Measurements from ENCODE around the gene NFATC1. TPM values are rescaled to one million over a fixed set of nuclear protein-coding genes. Genes with fewer than 3 reads are reported as not detected.
"Not testable (repeated sequence)": the region's sequence is repeated elsewhere in the genome, so short reads cannot be mapped to it uniquely, and the experiment has no call there.

NFATC1 gene
- total RNA-seq, 1 donor from 2014 or later = 40.2 TPM

GRCh38 chr18:79503406-79503805 is 107.7 kb downstream of the NFATC1 start:
- intact Hi-C loops (cut with micrococcal nuclease) = no loop called here

- intact Hi-C loops (cut with micrococcal nuclease) = no loop called here
Observed at GRCh38 chr18:79504034-79504433, 108.3 kb downstream of the NFATC1 start.

GRCh38 chr18:79504495-79504894 is 108.8 kb downstream of the NFATC1 start:
- intact Hi-C loops (cut with micrococcal nuclease) = not testable (repeated sequence)

- intact Hi-C loops (cut with micrococcal nuclease) = not testable (repeated sequence)
Observed at GRCh38 chr18:79505465-79505864, 109.7 kb downstream of the NFATC1 start.

GRCh38 chr18:79506191-79507075 is 110.7 kb downstream of the NFATC1 start:
- intact Hi-C loops (cut with micrococcal nuclease) = loop anchor here (1.0 kb wide), 1 partner anchor 11 kb away; no protein-coding TSS in a partner anchor

GRCh38 chr18:79507076-79507545 is 111.4 kb downstream of the NFATC1 start:
- intact Hi-C loops (cut with micrococcal nuclease) = loop anchor here (1.0 kb wide), 1 partner anchor 10 kb away; no protein-coding TSS in a partner anchor

- intact Hi-C loops (cut with micrococcal nuclease) = loop anchor here (1.0 kb wide), 1 partner anchor 9 kb away; no protein-coding TSS in a partner anchor
Observed at GRCh38 chr18:79507546-79508480, 112.1 kb downstream of the NFATC1 start.

GRCh38 chr18:79508565-79509535 is 113.1 kb downstream of the NFATC1 start:
- intact Hi-C loops (cut with micrococcal nuclease) = no loop called here

GRCh38 chr18:79509536-79509930 is 113.8 kb downstream of the NFATC1 start:
- intact Hi-C loops (cut with micrococcal nuclease) = no loop called here

GRCh38 chr18:79510046-79510685 is 114.4 kb downstream of the NFATC1 start:
- intact Hi-C loops (cut with micrococcal nuclease) = no loop called here

GRCh38 chr18:79510731-79511241 is 115.1 kb downstream of the NFATC1 start:
- intact Hi-C loops (cut with micrococcal nuclease) = no loop called here

- intact Hi-C loops (cut with micrococcal nuclease) = no loop called here
Observed at GRCh38 chr18:79511271-79511670, 115.5 kb downstream of the NFATC1 start.

GRCh38 chr18:79511671-79512301 is 116.1 kb downstream of the NFATC1 start:
- intact Hi-C loops (cut with micrococcal nuclease) = no loop called here

GRCh38 chr18:79512461-79513380 is 117.0 kb downstream of the NFATC1 start:
- intact Hi-C loops (cut with micrococcal nuclease) = no loop called here

- intact Hi-C loops (cut with micrococcal nuclease) = no loop called here
Observed at GRCh38 chr18:79513381-79514081, 117.8 kb downstream of the NFATC1 start.

GRCh38 chr18:79515331-79515730 is 119.6 kb downstream of the NFATC1 start:
- intact Hi-C loops (cut with micrococcal nuclease) = no loop called here

GRCh38 chr18:79515944-79516351 is 120.2 kb downstream of the NFATC1 start:
- intact Hi-C loops (cut with micrococcal nuclease) = loop anchor here (1.0 kb wide), 1 partner anchor 8 kb away; no protein-coding TSS in a partner anchor
